K562 (cell line): ENCODE results near the gene C16orf90. TPM values are rescaled to one million over a fixed set of nuclear protein-coding genes. Genes with fewer than 3 reads are reported as not detected.
A peak's percentile ranks its signal among the peaks of the same experiment; 100 is the strongest.

Source experiments
- BCL6 ChIP-seq: fragments of 250-450 bp; sonication (Bioruptor Pico); IDR thresholded peaks from 2 replicates; pipeline ENCODE4 v1.4.0; 2020
- KLF10 ChIP-seq: fragments of 250-450 bp; sonication (Bioruptor Pico); IDR thresholded peaks from 2 replicates; pipeline ENCODE4 v1.6.1; 2021; ENCODE audit warnings: matching md5 sums
- MTA2 ChIP-seq: fragments of 450-650 bp; IDR thresholded peaks from 2 replicates; pipeline ENCODE4 v1.6.1; 2016; ENCODE audit warnings: low read depth
- SPI1 ChIP-seq: IDR thresholded peaks from 2 replicates; pipeline ENCODE4 v1.6.1; 2011; ENCODE audit warnings: low read depth, low read length, control low read depth, borderline replicate concordance
- XRCC4 ChIP-seq: IDR thresholded peaks from one replicate; pipeline ENCODE4 v1.6.1; 2011; ENCODE audit not compliant: insufficient read depth, insufficient read length; ENCODE audit errors: extremely low read depth
- polyA plus RNA-seq, 8 experiments: library from polyadenylated mRNA; depleted of rRNA in 4 of 8; stranded (reverse) in 5 of 8; unstranded in 3 of 8; fragments of >200 nt; fragmentation: Nextera tagmentation in 2 of 8; fragmentation: Illumina TruSeq in 1 of 8; extraction: Ambion mirVana in 2 of 8; extraction: Trizol in 1 of 8; gene quantifications; 2 replicates each; pipeline versions ENCODE4 v1.2.1 to v1.2.3, GENCODE V29; 2011 to 2014; ENCODE audit warnings: inconsistent platforms in 1 of 8, missing spikeins in 1 of 8
- total RNA-seq, 7 experiments: library from RNA; depleted of rRNA in 6 of 7; stranded (reverse); fragments of >200 nt in 6 of 7; fragmentation: Illumina TruSeq in 2 of 7; extraction: Trizol in 2 of 7; gene quantifications; 2 replicates each; pipeline versions ENCODE4 v1.2.1 to v1.2.3, GENCODE V29; 2011 to 2021; ENCODE audit warnings: low replicate concordance in 1 of 7
- TF ChIP-seq, protein P1 (sequence below): fragments of 200-600 bp; sonication (generic); IDR thresholded peaks from one replicate; pipeline ENCODE4 v1.6.1; 2012; ENCODE audit warnings: mild to moderate bottlenecking, low read depth, low read length, inconsistent platforms
- TF ChIP-seq, protein P2 (sequence below): sonication (generic); IDR thresholded peaks from 2 replicates; pipeline ENCODE4 v1.6.1; 2016
- TF ChIP-seq, protein P3 (sequence below): fragments of 250-450 bp; sonication (Bioruptor Pico); IDR thresholded peaks from 2 replicates; pipeline ENCODE4 v1.9.0; 2021; ENCODE audit warnings: mild to moderate bottlenecking
- TF ChIP-seq, protein P4 (sequence below): fragments of 450-650 bp; formaldehyde crosslinking; IDR thresholded peaks from 2 replicates; pipeline ENCODE4 v1.4.0; 2022; ENCODE audit warnings: mild to moderate bottlenecking, moderate library complexity
- TF ChIP-seq, protein P5 (sequence below), 2 experiments: IDR thresholded peaks in 1 of 2; conservative IDR thresholded peaks in 1 of 2; 2 replicates each; pipeline ENCODE4 v1.6.1; 2016; ENCODE audit warnings: low read depth in 2 of 2, mild to moderate bottlenecking in 1 of 2, missing compliant biosample characterization in 1 of 2, missing genetic modification characterization in 1 of 2, moderate library complexity in 1 of 2

The C16orf90 gene
- total and polyA plus RNA-seq, 9 of the 15 experiments (the other 6 are each of a cell fraction or from before 2014, with no cell fraction given), result not detected

DNA sequence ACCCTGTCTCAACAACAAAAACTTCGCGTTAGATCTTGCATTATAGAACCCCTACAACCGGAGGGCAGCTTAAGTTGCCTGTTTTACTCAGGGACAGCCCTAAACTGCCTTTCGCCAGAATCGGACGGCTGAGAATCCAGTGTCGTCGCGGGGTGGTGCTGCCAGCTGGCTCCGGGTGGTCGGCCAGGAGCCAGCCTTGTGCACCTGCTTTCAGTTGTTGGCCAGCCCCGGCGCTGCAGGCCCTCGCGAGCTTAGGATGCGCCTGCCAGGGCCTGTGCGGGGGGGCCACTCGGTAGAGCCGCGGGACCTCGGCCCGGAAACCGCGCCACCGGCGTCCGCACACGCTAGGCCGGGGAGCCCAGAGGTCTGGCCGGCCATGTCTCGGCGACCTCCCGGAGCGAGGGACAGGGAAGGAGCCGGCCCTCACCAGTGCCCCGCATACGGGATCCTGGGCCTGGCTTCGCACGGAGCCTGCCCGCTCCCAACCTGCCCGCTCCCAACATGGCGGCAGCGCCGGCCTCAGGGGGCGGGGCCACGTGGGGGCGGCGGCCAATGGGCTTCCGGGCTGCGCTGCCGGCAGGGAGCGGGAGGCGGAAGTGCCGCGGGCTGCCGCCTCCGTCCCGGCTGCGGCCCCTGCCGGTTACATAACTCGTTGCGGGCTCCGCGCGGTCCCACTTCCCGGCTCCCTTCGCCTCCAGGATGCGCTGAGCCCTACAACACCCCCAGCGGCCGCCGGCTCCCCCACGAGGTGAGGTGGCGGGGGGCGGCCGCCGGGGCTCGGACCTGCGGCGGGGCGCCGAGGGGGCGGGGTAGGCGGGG is 37.6 kb downstream of the C16orf90 start (continued):
- TF ChIP-seq, protein P1, sequence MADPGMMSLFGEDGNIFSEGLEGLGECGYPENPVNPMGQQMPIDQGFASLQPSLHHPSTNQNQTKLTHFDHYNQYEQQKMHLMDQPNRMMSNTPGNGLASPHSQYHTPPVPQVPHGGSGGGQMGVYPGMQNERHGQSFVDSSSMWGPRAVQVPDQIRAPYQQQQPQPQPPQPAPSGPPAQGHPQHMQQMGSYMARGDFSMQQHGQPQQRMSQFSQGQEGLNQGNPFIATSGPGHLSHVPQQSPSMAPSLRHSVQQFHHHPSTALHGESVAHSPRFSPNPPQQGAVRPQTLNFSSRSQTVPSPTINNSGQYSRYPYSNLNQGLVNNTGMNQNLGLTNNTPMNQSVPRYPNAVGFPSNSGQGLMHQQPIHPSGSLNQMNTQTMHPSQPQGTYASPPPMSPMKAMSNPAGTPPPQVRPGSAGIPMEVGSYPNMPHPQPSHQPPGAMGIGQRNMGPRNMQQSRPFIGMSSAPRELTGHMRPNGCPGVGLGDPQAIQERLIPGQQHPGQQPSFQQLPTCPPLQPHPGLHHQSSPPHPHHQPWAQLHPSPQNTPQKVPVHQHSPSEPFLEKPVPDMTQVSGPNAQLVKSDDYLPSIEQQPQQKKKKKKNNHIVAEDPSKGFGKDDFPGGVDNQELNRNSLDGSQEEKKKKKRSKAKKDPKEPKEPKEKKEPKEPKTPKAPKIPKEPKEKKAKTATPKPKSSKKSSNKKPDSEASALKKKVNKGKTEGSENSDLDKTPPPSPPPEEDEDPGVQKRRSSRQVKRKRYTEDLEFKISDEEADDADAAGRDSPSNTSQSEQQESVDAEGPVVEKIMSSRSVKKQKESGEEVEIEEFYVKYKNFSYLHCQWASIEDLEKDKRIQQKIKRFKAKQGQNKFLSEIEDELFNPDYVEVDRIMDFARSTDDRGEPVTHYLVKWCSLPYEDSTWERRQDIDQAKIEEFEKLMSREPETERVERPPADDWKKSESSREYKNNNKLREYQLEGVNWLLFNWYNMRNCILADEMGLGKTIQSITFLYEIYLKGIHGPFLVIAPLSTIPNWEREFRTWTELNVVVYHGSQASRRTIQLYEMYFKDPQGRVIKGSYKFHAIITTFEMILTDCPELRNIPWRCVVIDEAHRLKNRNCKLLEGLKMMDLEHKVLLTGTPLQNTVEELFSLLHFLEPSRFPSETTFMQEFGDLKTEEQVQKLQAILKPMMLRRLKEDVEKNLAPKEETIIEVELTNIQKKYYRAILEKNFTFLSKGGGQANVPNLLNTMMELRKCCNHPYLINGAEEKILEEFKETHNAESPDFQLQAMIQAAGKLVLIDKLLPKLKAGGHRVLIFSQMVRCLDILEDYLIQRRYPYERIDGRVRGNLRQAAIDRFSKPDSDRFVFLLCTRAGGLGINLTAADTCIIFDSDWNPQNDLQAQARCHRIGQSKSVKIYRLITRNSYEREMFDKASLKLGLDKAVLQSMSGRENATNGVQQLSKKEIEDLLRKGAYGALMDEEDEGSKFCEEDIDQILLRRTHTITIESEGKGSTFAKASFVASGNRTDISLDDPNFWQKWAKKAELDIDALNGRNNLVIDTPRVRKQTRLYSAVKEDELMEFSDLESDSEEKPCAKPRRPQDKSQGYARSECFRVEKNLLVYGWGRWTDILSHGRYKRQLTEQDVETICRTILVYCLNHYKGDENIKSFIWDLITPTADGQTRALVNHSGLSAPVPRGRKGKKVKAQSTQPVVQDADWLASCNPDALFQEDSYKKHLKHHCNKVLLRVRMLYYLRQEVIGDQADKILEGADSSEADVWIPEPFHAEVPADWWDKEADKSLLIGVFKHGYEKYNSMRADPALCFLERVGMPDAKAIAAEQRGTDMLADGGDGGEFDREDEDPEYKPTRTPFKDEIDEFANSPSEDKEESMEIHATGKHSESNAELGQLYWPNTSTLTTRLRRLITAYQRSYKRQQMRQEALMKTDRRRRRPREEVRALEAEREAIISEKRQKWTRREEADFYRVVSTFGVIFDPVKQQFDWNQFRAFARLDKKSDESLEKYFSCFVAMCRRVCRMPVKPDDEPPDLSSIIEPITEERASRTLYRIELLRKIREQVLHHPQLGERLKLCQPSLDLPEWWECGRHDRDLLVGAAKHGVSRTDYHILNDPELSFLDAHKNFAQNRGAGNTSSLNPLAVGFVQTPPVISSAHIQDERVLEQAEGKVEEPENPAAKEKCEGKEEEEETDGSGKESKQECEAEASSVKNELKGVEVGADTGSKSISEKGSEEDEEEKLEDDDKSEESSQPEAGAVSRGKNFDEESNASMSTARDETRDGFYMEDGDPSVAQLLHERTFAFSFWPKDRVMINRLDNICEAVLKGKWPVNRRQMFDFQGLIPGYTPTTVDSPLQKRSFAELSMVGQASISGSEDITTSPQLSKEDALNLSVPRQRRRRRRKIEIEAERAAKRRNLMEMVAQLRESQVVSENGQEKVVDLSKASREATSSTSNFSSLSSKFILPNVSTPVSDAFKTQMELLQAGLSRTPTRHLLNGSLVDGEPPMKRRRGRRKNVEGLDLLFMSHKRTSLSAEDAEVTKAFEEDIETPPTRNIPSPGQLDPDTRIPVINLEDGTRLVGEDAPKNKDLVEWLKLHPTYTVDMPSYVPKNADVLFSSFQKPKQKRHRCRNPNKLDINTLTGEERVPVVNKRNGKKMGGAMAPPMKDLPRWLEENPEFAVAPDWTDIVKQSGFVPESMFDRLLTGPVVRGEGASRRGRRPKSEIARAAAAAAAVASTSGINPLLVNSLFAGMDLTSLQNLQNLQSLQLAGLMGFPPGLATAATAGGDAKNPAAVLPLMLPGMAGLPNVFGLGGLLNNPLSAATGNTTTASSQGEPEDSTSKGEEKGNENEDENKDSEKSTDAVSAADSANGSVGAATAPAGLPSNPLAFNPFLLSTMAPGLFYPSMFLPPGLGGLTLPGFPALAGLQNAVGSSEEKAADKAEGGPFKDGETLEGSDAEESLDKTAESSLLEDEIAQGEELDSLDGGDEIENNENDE, result no peak
- TF ChIP-seq, protein P2, sequence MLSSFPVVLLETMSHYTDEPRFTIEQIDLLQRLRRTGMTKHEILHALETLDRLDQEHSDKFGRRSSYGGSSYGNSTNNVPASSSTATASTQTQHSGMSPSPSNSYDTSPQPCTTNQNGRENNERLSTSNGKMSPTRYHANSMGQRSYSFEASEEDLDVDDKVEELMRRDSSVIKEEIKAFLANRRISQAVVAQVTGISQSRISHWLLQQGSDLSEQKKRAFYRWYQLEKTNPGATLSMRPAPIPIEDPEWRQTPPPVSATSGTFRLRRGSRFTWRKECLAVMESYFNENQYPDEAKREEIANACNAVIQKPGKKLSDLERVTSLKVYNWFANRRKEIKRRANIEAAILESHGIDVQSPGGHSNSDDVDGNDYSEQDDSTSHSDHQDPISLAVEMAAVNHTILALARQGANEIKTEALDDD, result no peak
- TF ChIP-seq, protein P3, sequence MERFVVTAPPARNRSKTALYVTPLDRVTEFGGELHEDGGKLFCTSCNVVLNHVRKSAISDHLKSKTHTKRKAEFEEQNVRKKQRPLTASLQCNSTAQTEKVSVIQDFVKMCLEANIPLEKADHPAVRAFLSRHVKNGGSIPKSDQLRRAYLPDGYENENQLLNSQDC (CRISPR knock-in tag), result no peak
- peak; percentile 71; the same call in 1 of the 2 replicates for TF ChIP-seq SPI1
- TF ChIP-seq MTA2, result no peak
- TF ChIP-seq, protein P4, sequence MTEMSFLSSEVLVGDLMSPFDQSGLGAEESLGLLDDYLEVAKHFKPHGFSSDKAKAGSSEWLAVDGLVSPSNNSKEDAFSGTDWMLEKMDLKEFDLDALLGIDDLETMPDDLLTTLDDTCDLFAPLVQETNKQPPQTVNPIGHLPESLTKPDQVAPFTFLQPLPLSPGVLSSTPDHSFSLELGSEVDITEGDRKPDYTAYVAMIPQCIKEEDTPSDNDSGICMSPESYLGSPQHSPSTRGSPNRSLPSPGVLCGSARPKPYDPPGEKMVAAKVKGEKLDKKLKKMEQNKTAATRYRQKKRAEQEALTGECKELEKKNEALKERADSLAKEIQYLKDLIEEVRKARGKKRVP (CRISPR knock-in tag), result no peak
- TF ChIP-seq, protein P5, sequence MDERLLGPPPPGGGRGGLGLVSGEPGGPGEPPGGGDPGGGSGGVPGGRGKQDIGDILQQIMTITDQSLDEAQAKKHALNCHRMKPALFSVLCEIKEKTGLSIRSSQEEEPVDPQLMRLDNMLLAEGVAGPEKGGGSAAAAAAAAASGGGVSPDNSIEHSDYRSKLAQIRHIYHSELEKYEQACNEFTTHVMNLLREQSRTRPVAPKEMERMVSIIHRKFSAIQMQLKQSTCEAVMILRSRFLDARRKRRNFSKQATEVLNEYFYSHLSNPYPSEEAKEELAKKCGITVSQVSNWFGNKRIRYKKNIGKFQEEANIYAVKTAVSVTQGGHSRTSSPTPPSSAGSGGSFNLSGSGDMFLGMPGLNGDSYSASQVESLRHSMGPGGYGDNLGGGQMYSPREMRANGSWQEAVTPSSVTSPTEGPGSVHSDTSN (CRISPR knock-in tag; IDR thresholded peaks at IDR 0.05; ENCODE audit: low read depth), result no peak
- TF ChIP-seq, protein P5 (tag; conservative IDR thresholded peaks at IDR 0.05; ENCODE audit: low read depth), result no peak
- no peak for TF ChIP-seq KLF10 (CRISPR knock-in tag)
- TF ChIP-seq BCL6, result no peak
- TF ChIP-seq XRCC4, result no peak
